Activated CD8-positive, alpha-beta memory T cell treated with anti-CD3 and anti-CD28 coated beads for 36 hours (primary cell): ENCODE data around the gene PDGFB. TPM values are rescaled to one million over a fixed set of nuclear protein-coding genes. Genes with fewer than 3 reads are reported as not detected.

Source experiments
- CTCF ChIA-PET: fragments of 350-600 bp; sonication (Branson Sonifier 250); formaldehyde crosslinking; loops from one replicate; lab custom pipeline; 2021; ENCODE audit warnings: antibody characterized with exemption; lab: Charles Lee
- POLR2A ChIA-PET: fragments of 350-600 bp; sonication (Branson Sonifier 250); formaldehyde crosslinking; loops from one replicate; lab custom pipeline; 2021; ENCODE audit warnings: antibody characterized with exemption; lab: Charles Lee
- total RNA-seq, 2 experiments: library from RNA; stranded (reverse); gene quantifications; one replicate each; pipeline ENCODE4 v1.2.3, GENCODE V29; 2021

Gene PDGFB
- total RNA-seq, 2 experiments from 2014 or later: 0.78 to 1.2 TPM

DNA sequence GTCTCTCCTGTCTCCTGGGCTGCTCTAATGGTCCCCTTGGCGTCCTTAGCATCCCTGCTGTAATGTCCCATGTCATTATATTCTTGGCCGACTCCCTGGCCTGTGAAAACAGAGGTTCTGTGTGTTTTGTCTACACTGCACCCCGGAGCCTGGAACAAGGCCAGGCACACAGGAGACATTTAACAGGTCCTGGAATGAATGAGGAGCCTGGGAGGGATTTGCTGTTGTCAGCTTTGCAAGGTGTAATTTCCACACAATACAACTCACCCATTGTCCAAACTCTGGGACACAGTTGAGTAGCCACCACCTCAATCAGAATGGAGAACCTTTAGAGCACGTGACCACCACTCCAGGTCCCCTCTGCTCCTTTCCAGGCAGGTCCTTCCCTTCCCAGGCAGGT, 14.9 kb upstream of the PDGFB start:
- CTCF ChIA-PET: no interaction called here
- POLR2A ChIA-PET: interaction anchor here (0.7 kb wide), 1 partner anchor 73 kb away, joined by 3 read pairs; no protein-coding TSS in a partner anchor

DNA sequence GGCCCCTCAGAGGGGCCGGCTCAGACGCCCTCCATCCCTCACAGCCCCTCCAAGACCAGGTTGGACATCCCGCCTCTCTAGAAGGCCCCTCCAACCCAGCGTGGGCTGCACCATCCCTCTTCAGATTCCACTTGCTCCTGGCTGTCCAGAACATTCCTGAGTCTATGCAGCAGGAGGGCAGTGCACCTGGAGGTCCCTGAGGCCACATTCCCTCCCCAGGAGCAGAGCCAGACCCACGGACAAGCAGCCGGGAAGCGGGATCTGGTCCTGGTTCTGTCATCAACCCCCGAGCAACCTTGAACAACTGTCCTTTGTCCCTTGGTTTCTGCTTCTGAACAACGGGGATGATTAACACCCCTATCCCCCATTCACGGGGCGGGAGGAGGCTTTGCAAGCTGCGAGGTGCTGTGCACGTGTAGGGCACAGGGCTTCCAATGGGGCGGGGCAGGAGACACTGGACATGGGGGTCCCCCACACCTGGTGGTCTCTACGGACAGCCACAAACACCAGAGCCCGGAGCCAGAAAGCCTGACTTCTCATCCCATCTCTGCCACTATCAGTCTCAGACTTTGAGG, 13.2 kb upstream of the PDGFB start:
- ChIA-PET CTCF (no interaction called here), POLR2A (no interaction called here)

DNA sequence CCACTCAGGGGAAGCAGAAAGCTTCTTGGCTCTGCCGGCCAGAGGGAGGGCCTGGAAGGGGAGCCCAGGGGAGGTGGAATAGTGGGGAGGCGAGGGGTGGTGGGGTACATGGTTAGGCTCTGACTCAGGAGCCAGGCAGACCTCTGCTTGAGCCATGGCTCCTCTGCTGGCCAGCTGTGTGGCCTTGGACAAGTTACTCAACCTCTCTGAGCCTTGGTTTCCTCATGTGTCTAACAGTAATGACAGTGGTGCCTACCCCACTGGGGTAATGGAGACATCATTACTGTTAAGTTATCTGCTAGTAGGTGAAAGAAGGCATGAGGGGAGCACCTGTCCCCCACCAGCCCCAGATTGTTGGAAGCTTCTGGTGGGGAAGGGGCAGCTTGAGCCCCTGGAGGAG, 12.2 kb upstream of the PDGFB start:
- POLR2A ChIA-PET: no interaction called here
- CTCF ChIA-PET: interaction anchor here (0.5 to 1.0 kb wide), 2 partner anchors 83 to 93 kb away, joined by 3 read pairs; no protein-coding TSS in a partner anchor

DNA sequence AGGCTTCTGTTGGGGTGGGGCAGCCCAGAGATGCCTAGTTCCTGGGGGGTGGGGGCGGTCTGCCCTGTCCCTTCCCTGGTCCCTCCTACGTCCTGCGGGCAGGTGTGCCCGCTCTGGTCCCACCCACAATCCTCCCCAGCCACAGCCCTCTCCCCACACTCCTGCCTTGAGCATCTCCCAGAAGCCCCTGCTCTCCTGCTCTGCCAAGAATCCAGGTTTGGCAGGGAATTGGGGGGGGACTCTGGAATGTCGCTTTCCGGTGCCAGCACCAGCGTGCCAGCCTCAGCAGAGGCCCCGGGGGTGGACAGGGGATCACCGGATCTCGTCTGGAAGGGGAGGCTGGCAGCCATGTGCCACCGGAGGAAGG, 11.4 kb upstream of the PDGFB start:
- CTCF ChIA-PET: interaction anchor here (1.0 to 1.2 kb wide), 3 partner anchors 50 to 82 kb away, joined by 3 read pairs; no protein-coding TSS in a partner anchor
- POLR2A ChIA-PET: no interaction called here

DNA sequence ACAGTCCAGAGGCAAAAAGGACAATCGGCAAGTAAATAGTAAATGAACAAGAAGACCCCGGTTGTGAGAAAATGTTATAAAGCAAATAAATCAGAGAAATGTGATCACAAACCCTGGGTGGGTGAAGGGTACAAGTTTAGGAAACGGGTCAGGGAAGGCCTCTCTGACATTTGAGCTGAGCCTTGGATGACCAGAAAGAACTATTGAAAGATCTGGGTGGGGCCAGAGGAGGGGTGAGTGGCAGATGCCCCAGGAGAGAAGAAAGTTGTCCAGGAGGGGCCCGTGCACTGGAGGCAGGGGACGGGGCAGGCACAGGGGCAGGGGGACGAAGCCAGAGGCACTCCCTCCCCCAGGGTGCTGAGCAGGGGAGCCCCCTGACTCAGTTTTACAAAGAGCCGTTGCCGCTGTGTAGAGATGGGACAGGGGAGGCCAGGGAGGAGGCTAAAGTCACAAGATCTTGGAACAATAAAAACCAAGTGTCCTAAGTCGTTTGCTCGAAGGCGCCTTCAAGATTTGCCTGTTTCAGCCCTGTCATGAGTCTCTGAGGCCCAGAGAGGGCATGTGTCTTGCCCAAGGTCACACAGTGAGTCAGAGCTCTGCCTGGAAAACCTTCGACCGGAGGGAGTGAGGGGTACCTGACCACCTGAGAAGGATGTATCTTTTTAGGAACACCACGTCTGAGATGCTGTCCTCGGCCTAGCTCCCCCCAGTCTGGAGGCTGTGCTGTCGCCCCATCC, 10.8 kb upstream of the PDGFB start:
- POLR2A ChIA-PET: interaction anchor here (1.4 kb wide), 1 partner anchor 64 kb away, joined by 4 read pairs; the partner anchor contains the start of gene RPL3
- CTCF ChIA-PET: interaction anchor here (1.0 to 1.2 kb wide), 2 partner anchors 51 to 61 kb away, joined by 3 read pairs; no protein-coding TSS in a partner anchor

DNA sequence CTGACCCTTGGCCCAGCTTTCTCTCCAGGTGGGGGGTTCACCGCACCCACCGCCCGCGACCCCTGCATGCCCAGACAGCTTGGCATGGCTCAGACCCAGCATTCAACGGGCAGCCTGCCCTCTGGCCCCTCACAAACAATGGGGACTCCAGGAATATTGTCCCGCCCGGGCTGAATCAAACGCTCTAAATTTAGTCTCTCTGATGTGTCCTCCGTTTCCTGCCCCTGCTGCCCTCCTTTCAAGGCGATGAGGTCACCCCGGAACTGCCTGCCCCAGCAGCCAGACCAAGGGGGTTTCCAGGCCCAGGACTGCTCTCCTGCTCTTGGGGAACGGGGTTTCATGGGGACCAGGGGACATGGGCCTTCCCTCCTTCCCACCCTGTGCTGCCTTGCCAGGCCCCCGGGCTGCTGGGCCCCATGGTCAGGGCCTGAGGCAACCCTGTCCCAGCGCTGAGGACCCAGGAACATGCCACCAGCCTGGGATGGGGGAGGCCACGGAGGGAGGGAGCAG, 10.1 kb upstream of the PDGFB start:
- ChIA-PET POLR2A (interaction anchor here (1.4 to 1.8 kb wide), 2 partner anchors 13 to 65 kb away, joined by 4 to 6 read pairs; partner anchors contain the start of gene RPL3), CTCF (interaction anchor here (1.2 kb wide), 1 partner anchor 52 kb away, joined by 3 read pairs; no protein-coding TSS in a partner anchor)

DNA sequence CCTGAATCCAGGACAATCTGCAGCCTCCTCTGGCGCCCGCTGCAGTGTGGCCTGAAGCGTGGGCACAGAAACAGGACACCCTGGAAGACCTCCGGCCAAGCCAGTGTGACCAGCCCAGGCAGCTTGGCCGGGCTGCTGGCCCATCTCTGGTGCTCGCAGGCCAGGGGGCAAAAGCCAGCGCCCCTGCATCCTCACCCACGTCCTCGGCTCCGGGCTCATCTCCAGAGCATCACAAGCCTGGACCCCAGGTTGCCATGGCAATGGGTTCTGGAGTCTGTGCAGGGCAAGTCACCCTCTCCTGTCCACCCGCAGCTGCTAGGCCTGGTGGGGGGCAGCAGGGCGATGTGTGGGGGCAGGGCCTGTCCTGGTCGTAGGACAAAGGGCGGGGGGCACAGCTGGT, 9.3 kb upstream of the PDGFB start:
- ChIA-PET POLR2A (interaction anchor here (1.4 to 1.8 kb wide), 2 partner anchors 13 to 66 kb away, joined by 4 to 6 read pairs; partner anchors contain the start of gene RPL3), CTCF (interaction anchor here (1.1 kb wide), 1 partner anchor 13 kb away, joined by 3 read pairs; no protein-coding TSS in a partner anchor)

DNA sequence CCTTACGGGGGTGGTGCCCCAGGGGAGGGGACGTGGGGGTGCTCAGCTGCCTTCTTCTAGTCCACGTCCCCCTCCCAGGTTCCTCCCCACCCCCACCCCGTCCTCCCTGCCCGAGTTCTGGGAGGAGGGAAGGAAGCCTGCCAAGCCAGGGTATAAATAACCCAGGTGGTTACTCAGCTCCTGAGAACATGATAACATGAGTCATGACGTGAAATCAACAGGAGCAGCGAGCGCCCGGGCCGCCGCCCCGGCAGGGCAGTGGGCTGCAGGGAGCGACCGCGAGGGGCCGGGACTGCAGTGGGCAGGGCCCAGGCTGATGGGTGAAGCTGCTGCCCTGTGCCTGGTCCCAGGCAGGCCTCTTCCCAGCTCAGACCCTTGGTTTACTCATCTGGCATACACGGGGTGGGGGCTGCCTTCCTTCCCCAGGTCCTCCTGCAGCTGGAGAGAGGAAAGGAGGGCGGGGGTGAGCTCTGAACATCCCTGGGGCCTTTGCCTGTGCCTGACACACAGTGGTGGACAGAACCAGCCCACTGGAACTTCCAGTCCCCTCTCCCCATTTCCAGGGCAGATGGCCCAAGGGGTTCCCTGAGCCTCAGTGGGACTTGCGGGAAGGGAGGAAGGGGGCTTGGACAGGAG, 8.8 kb upstream of the PDGFB start:
- ChIA-PET POLR2A (interaction anchor here (1.8 kb wide), 1 partner anchor 12 kb away, joined by 6 read pairs; no protein-coding TSS in a partner anchor), CTCF (interaction anchor here (0.5 to 1.8 kb wide), 3 partner anchors 13 to 53 kb away, joined by 3 read pairs; no protein-coding TSS in a partner anchor)

DNA sequence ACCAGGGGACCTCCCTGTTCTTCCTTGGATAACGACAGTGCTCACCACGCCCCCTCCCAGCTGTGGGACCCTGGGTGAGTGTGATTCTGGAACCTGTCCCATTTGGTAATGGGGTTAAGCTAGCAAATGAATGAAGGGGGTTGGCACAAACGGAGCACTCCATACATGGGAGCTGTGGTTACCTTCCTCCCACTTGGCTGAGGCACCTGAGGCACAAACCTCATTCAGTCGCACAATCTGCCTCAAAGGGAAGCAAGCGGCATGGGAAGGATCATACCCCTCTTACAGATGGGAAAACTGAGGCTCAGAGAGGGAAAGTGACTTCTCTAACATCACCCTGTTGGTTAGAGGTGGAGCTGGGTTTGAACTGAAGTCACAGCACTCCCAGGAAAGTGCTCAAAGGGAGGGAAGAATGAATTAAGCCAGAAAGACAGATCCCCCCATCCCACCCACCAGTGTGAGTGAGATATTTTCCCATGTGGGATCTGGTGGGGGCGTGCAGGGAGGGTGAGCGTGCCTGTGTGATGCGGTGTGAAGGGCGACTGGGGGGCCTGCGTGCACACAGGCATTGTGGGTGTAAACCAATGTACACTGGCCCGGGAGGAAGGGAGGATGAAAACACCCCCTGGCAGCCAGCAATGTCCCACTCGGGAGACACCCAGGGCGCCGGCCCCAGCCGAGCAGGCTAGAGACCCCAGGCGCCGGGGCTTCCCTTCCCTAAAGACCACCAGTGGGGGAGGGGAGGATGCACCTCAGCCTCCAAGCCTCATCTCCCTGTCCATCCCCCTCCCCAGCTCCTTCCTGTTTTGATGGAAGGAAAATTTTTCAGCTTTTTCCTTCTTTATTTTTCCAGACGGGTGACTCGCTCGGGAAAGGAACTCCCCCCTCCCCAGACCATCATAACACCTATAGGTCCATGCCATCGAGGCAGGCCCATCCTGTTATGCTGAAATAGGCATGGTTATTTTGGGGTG, 8.0 kb upstream of the PDGFB start:
- POLR2A ChIA-PET: interaction anchor here (1.8 kb wide), 1 partner anchor 11 kb away, joined by 6 read pairs; no protein-coding TSS in a partner anchor
- CTCF ChIA-PET: interaction anchor here (0.5 to 1.8 kb wide), 3 partner anchors 12 to 54 kb away, joined by 3 read pairs; no protein-coding TSS in a partner anchor

DNA sequence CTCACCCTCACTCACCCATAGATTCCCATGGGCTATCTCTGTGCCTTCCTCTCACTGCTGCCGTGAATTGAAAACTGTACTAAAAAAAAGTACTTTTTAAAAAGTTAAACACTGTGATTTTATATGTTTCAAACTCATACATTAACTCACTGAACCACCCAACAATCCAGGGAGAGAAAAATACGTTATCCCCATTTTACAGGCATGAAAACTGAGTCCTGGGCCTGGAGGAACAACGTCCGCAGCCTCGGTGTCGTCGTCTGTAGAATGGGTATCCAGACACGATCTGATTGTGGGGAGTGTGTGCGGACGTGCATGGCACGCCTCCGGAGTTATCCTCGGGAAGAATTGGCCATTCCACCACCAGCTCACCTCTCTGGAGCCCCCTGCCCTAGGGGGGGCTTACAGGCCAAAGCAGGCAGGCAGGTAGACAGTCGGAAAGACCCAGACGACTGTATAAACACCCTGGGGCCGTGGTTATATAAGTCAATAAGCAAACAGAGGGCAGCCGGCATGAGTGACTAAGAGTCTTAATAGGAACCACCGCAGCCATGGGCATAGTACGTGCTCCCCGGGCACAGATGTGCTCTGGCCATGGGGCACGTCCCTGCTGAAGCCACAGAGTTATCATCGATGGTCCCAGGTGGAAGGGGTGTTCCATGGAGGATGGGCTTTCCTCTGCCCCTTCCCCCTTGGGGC, 7.1 kb upstream of the PDGFB start:
- CTCF ChIA-PET: interaction anchor here (1.8 kb wide), 1 partner anchor 54 kb away, joined by 3 read pairs; no protein-coding TSS in a partner anchor
- POLR2A ChIA-PET: no interaction called here

DNA sequence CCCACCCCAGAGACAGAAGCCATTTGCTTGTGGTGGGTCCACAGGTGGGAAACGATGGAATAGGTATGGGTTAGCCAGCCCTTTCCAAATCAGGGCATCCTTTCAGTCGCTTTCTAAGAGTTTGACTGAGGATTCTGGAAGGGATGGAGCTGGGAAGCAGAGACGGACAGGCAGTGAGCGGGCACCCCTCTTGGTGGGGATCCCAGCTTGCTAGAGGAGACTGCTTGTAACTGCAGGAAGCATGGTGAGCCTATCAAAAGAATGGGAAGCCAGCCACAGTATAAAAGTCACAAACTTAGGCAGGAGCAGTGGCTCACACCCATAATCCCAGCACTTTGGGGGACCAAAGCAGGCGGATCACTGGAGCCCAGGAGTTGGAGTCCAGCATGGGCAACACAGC, 6.1 kb upstream of the PDGFB start:
- POLR2A ChIA-PET: no interaction called here
- CTCF ChIA-PET: interaction anchor here (1.1 kb wide), 1 partner anchor 65 kb away, joined by 3 read pairs; no protein-coding TSS in a partner anchor

DNA sequence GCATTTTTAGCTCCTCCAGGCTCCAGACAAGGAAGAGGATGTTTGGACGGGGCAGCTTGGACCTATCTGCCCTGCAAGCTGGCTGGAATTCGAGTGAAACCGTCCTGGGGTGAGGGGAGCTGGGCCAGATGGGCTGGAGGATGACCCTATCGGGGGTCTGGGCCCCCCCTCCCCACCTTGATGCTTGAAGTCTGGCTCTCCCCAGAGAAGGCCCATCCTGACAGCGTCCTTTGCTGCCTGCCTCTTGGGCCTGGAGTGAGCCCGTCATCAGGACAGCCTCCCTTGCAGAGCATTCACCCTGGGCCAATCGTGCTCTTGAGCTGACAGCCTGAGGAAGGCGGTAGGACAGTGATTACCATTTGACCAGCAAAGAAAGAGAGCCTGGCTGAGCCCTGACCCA, 5.3 kb upstream of the PDGFB start:
- ChIA-PET POLR2A (no interaction called here), CTCF (interaction anchor here (1.1 to 1.4 kb wide), 2 partner anchors 66 to 247 kb away, joined by 3 read pairs; no protein-coding TSS in a partner anchor)

DNA sequence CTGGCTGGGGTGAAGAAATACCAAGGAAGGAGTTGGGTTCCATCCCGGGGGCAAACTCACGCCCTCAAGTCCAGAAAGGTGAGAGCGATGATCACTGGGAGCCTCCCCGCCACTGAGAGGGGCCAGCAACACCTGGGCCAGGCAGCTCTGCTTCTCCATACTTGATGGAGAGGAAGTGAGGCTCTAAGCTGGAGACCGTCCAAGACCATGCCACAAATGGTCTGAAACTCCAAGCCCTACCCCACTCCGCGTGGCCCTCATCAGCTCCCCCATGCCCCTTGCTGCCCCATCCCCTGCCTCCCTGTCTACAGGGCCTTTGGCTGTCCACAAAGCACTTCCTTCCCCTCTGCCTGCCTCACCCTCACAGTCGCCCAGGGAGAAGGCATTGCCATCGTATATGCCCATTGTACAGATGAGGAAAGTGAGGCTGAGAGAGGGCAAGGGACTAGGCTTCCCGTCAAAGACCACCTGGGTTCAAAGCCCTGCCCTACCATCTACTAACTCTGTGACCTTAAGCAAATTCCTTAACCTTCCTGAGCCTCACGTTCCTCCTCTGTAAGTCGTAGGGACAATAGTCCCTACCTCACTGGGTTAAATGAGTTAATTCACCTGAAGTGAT, 4.4 kb upstream of the PDGFB start:
- ChIA-PET CTCF (interaction anchor here (1.4 kb wide), 1 partner anchor 246 kb away, joined by 3 read pairs; no protein-coding TSS in a partner anchor), POLR2A (no interaction called here)

DNA sequence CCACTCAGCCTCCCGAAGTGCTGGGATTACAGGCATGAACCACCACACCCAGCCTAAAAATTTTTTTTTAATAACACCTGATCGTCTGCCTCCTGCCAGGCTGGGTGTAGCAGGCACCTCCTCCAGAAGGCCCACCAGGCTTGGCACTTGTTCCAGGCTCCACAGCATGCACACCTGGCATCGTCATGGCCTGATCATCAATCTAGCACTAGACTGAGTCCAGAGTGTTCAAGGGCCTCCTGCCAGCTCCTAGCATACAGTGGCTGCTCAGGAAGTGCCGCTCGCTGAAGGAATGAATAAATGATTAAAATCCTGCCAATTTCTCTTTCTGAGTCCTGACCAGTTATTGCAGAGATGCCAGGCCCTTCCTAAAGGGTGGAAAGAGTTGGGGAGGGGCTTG, 3.5 kb upstream of the PDGFB start:
- POLR2A ChIA-PET: no interaction called here
- CTCF ChIA-PET: interaction anchor here (0.8 kb wide), 1 partner anchor 77 kb away, joined by 3 read pairs; no protein-coding TSS in a partner anchor

DNA sequence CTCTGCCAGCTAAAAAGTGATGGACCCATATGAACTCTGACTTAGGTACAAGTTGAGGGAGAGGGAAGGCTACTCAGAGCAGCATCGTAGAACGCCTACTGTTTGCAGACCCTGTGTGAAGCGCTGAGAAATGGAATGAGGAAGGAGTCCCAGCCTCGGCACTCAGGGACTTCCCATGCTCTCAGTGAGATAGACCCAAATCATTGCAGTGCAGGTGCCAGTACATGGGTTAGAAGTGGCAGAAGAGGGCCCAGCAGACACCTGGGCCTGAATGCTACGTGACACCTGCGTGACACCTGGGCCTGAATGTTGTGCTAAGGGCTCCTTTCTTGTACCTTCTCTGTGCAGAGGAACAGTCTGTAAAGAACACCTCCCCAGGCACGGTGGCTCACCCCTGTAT, 2.6 kb upstream of the PDGFB start:
- ChIA-PET CTCF (no interaction called here), POLR2A (no interaction called here)

DNA sequence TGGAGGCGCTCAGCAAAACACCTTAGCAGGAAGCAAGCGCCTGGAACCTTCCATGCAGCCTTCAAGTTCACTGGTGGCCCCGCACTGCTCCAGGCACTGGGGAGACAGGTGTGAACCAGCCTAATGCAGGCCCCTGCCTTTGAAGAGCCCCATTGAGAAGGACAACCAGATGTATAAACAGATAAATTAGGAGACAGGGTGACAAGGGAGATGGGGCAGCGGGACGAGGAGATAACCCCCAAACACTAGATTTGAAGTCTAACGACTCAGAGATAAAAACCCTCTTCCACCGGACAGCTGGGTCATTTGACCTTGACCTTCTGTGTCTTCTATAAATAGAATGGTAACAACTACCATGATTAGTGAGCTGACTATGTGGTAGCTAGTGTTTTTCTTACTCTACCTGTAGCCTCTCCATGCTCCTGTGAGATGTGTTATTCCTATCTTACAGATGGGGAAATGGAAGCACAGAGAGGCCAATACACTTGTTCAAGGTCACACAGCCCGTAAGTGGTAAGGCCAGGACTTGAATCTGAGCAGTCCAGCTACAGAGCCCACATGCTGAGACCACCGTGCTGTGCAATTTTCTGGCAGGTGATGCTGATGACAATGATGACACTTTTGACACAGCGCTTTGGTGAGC, 2.0 kb upstream of the PDGFB start:
- ChIA-PET POLR2A (no interaction called here), CTCF (no interaction called here)
